Measurements from ENCODE around the gene DAGLB.

GRCh38 chr7:6409944-6410693 is 37.6 kb downstream of the DAGLB start:
- TF ChIP-seq CTCF (conservative IDR thresholded peaks at IDR 0.05; ENCODE audit: low read depth, low read length) (no peak), EZH2 (IDR thresholded peaks at IDR 0.05; ENCODE audit: borderline replicate concordance, low read depth, low read length, poor library complexity, severe bottlenecking) (no peak)

All from A673 (cell line).